CD4-positive, alpha-beta T cell treated with Interleukin-12 subunit alpha and Interleukin-12 subunit beta, for 1 hour (primary cell): ENCODE measurements around the gene MECR.
"Not testable (repeated sequence)": the region's sequence is repeated elsewhere in the genome, so short reads cannot be mapped to it uniquely, and the experiment has no call there.

Experiments used
- DNase-seq: peaks from one replicate; pipeline ENCODE4 v3.0.0-alpha.2; 2020

Gene MECR

GRCh38 chr1:29234881-29235280, 4.1 kb upstream of the MECR start:
- not testable (repeated sequence) for DNase-seq

GRCh38 chr1:29234471-29234870, 3.7 kb upstream of the MECR start:
- no peak for DNase-seq

- no peak for DNase-seq
Observed at GRCh38 chr1:29233693-29234092, 3.0 kb upstream of the MECR start.

DNA sequence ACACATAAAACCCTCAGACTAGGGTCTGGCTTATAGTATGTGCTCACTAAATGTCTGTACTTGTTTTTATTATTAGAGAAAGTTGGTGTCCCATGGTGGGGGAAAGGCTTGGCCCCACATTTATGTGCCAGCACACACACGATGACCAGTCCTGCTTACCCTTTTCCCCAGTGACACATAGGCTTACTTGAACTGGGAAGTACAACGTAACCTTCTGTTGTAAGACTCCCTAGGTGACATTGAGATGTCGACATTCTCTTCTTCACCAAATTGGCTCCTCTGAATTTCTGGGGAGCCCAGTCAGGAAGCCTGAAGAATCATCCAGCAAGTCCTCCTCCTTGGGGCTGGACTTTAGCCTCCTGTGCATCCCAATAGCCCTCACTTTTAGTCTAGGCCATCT, 1.7 kb upstream of the MECR start:
- DNase-seq: no peak

GRCh38 chr1:29230204-29230552, 556 bp downstream of the MECR start:
- no peak for DNase-seq

- no peak for DNase-seq
Observed at GRCh38 chr1:29227511-29227910, 3.2 kb downstream of the MECR start.

DNA sequence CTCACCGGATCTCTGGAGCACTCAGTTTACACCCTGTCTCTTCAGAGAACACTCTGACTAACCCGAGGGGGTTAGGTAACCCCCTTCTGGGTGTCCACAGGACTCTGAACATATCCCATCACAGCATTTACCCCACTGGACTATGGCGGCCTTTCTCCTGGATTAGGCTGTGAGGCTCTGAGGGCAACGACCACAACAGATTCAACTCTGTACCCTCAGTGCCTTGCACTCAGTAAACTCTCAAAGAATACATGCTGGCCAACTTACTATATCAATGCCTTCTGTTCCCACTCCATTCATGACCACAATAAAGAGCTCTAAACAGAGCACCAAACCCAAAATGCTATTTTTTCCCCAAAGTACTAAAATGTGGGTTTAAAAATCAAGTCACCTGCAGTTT, 5.4 kb downstream of the MECR start:
- DNase-seq: no peak

- DNase-seq: no peak
Observed at GRCh38 chr1:29224356-29224837, 6.3 kb downstream of the MECR start.

GRCh38 chr1:29223521-29223920, 7.2 kb downstream of the MECR start:
- no peak for DNase-seq

- DNase-seq: no peak
Observed at GRCh38 chr1:29222686-29223085, 8.0 kb downstream of the MECR start.

DNA sequence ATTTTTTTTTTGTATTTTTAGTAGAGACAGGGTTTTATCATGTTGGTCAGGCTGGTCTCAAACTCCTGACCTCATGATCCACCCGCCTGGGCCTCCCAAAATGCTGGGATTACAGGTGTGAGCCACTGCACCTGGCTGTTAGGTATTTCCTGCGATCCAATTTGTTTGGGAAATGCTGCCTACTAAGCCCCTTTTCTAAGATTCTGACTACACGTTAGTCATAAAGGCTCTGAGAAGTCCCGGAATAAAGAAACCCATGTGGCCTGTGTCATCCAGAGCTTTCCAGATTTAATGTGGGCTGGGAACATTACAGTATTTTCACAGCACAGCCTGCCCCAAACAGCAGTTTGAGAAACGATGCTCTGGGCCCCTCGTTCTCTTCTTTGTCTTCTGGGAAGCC, 8.5 kb downstream of the MECR start:
- not testable (repeated sequence) for DNase-seq

- no peak for DNase-seq
Observed at GRCh38 chr1:29221296-29221695, 9.4 kb downstream of the MECR start.

GRCh38 chr1:29218223-29218622, 12.5 kb downstream of the MECR start:
- DNase-seq: no peak

DNA sequence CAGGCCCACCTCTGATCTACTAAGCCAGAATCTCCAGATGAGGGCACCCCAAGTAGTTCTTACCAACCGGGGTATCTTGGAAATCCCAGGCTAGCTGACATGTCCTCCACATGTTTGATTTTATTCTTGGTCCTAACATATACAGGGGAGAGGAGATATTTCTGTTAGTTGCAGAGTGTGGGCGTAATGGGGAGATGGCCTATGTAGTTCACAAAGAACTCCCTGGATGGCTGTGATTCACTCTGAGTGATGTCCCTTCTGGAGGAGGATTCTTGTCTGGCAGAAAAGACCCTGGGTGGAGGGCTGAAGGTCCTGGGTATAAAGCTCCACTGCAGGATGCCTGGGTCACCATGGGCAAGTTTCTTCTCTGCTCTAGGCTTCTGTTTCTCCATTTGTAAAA, 13.1 kb downstream of the MECR start:
- DNase-seq: no peak

DNA sequence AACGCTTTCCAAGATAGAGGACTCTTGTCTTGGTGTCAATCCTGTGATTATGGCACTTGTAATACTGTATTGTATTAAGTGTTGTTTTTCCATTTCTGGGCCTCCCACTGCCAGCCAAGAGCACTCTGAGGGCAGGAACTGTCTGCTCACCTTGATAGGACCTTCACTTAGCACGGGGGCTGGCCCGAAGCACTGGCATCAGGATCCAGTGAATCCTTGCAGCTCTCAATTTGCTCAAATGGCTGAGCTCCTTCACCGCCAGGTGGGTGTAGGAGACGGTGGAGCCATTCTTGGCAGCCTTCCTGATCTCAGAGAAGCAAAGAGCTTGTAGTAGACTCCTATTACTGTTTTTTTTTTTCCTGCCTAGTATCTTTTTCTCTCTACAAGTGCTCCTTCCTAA, 17.7 kb downstream of the MECR start:
- DNase-seq: no peak

DNA sequence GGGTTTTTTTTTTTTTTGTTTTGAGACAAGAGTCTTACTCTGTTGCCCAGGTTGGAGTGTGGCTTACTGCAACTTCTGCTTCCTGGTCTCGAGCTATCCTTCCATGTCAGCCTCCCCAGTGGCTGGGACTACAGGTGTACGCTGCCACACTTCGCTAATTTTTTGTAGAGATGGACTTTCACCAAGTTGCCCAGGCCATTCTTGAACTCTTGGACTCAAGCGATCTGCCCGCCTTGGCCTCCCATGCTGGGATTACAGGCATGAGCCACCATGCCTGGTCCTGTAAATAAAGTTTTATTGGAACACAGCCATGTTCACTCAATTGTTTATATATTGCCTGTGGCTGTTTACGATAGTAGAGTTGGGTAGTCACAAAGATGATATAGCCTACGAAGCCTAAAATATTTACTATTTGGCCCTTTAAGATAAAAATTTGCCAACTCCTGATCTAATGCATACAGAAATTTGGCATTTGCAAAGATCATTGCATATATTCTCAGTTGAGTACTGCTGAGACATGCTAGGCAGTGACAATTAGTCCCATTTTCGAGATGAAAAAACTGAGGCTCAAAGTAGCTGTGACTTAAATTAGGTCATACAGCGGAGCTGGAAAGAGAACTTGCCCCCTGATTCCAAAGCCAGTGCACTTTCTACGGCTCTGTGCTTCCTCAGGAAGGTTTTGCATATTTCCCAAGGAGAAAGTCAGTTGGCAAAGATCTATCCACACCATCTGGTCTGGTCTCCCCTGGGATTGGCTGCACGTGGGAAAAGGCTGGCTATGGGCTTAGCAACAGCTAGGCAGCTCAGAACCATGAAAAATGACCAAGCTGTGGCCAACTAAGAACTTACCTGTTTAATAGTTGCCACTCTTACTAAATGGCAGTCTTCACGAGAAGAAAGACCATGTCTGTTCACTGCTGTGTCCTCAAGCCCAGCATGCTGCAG, 19.4 kb downstream of the MECR start:
- DNase-seq: no peak

DNA sequence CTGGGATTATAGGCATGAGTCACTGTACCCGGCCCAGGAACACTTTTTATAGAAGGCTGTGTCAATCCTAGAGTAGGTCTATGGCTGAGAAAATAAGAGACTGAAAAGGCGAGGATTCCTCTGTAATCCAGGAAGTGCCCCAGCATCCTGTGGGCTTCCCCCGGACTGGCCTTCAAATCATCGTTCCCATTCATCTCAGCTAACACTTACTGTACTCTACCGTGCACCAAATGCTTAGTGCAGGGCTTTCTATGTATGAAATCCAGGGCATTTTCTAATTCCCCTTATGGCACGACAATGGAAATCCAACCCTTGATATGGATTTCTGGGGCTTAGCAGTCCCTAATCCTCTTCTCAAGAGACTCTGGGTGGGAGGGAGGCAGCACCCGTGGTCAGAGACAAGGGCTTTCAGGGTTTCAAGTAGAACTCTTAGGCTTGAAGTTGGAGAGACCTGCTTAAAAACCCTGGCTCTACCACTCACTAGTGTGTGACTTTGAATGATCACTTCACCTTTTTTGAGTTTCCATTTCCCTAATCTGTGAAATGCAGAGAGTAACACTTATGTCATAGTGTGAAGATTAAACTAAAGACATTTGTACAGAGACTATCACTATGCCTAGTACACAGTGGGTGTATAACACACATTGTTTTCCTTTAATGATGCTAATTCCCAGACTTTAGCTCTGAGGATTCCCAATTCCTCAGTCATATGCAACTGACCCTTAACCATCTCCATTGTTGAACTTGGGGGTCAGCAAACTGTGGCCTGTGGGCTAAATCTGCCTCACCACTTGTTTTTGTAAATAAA, 20.3 kb downstream of the MECR start:
- DNase-seq: no peak

GRCh38 chr1:29209173-29209572, 21.6 kb downstream of the MECR start:
- DNase-seq: no peak

- no peak for DNase-seq
Observed at GRCh38 chr1:29208442-29208841, 22.3 kb downstream of the MECR start.

DNA sequence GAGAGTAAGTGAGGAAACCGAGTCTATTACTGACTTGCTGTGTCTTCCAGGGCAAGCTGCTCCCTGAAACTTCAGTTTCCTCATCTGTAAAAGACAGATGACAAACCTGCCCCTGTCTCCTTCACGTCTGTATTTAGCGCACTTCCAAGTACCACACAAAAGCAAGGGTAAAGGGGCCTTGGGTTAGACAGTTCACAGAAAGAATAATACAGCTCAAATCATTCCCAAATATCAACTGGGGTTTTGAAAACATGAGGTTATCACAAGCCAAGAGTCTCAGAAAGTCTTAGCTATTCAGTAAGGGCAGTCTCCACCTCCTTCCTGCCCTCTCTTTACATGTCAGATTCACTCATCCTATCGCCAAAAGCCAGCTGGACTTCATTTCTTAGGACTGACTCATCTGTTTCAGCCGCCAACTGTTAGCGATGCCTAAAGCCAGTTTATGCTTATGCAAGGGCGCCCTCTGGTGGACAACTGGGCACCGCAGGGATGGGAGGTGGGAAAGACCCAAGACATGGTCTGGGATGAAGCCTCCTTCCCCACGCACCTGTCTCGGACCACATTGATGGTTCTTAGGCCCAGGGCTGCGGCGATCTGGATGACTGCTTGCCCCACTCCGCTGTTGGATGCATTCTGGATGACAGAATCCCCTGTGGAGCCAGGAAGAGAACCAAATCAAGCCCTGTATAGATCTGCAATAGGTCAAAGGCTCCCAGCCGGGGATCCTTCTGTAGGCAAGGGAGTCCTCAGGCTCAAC, 28.0 kb downstream of the MECR start:
- DNase-seq: peak; percentile 84

DNA sequence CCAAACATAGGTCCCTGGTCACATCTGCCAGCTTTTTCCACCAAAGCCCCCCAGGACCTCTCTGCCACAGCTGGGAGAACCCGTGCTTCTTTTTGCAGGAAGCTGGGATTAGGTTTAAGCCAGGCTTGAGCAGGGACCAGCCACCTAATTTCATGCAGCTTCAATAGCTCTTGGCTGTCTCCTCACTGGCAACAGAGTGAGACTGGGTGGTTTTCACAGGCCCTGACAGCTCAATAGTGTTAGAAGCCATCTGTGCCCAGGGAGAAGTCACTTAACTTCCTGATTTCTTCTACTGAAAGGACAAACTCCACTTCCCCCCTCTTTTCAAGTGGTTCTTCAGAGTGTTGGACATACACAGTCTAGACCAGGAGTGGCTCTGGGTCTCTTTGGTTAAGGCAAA, 28.7 kb downstream of the MECR start:
- DNase-seq: no peak

DNA sequence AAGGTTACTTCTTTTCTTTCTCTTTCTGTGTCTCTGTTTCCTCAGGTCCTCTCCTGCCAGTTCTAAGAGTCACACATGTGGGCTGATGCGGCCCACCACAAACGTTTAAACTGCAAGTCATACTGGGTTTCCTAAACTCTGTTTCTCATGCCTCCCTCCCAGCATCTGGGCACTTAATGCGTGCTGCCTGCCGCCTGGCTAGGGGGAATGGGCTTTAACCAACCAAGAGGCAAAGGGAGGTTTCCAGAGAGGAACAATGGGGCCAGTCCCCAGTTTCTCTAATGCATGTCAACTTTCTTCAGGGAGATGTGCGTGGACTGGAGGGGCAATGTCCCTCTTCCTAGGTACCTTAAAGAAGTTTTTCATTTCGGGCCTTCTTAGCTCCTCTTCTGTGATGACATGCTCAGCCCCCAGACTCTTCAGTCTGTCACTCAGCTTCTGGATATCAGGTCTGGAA, 29.1 kb downstream of the MECR start:
- no peak for DNase-seq
